Fibroblast of upper back skin (primary cell): Measurements from ENCODE around the gene PRR22.
A peak's percentile ranks its signal among the peaks of the same experiment; 100 is the strongest.
"Not testable (repeated sequence)": the region's sequence is repeated elsewhere in the genome, so short reads cannot be mapped to it uniquely, and the experiment has no call there.

Experiments
- DNase-seq: peaks from one replicate; pipeline ENCODE4 v3.0.0-alpha.2; 2013

PRR22 gene

DNA sequence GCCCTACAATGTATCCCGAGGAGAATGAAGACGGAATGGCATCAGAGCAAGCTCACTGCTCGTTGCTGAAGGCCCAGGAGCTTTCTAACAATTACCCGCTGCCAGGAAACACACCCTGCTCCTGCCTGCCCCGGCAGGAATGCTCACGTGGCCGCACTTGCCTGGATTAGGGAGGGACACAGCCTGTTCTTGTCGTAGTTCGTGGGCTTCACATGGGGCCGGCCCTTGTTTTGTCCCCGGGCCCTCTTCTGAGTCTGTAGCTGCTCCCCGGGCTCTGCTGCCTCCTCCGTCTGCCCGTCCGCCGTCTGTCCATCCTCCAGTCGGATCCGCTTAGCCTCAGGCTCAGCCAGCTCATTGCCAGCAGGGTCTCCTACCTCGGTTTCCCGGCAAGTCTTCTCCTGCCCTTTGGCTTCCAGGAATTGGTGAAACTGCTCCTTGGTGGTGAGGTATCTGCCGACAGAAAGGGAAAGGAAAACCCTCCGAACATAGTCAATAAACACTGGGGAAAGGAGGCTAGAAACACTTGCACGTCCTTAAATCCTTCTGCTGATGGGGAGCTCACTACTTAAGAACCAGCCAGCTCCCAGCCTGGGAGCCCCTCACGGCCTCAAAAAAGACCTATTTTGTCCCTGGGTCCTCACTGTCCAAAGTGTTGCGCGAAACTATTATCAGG lies 5.5 kb upstream of the PRR22 start:
- DNase-seq = no peak

- DNase-seq = no peak
Observed at GRCh38 chr19:5789351-5789761, 4.8 kb upstream of the PRR22 start.

DNA sequence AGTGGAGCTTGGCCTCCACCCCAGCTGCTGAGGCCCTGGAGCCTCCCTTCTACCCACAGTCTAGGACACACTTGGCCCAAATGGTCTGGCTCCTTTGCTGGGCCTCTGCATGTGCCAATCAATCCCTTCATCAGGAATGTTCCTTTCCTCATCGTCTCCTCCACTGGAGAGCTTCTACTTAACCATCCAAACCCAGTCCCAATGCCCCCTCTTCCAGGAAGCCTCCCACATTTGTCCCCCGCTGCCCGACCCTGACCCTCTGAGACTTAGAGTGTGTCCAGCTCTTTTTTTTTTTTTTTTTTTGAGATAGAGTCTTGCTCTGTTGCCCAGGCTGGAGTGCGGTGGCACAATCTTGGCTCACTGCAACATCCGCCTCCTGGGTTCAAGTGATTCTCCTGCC lies 3.9 kb upstream of the PRR22 start:
- DNase-seq = no peak

DNA sequence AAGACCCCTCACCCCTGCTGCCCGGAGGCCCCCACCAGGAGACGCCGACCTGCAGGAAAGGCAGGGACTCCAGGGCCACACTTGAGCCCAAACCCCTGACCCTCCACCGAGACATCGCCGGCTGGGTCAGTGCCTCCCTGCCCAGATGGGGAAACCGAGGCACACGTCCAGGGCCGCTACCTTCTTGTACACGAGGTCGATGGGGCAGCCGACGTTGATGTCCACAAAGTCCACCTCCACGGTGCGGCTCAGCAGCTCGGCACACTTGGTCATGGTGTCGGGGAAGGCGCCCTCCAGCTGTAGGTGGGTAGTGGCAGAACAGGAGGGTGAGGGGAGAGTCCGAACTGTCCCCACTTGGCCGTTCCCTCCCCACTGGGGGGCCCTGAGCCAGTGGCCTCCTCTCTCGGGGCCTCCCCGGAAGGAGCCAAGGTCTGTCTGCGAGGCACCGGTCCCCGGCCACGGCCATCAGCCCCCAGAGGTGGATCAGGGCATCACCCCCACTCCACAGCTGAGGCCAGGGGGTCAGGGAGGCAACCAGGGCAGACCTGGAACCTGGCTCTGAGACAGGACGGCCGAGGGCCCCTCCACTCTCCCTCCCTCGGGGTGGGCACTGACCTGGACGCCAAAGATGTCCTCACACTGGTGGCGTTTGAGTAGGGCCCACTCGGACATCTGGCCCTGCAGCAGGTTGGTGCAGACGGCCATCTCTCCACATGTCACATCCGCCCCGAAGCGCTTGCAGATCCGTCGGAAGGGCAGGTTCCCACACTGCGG lies 3.0 kb upstream of the PRR22 start:
- no peak for DNase-seq

DNA sequence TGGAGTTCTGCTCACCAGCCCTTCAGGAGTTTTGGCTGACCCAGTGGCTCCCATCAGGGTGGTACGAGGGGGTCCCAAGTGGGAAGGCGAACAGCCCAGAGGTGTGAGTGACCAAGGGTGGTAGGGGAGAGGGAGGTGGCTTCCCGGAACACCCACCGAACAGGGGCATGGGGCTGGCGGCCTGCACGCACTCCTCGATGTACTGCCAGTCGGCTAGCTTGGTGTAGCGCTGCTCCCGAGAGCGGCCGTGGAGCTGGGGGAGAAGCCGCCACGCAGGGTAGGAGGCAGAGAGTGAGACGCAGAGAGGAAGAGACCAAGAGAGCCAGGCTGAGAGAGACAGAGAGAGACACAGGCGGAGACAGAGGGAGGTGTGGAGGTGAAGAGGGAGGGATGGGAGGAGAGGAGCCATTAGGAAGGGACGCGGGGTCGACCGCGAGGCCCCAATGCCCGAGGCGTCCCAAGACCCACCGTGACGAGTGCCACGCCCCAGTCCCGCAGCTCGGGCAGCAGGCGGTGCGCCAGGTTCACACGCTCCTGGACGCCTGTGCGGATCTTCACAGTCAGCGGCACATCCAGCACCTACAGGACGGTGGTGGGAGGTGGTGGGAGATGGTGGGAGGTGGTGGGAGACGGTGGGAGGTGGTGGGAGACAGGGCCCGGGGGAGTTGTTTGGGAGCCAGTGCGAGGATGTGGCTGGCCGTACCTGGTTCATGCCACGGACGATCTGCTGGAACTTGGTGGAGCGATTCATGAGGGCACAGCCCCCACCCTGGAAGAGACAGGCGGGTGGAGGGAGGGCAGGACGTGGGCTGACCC lies 2.3 kb upstream of the PRR22 start:
- no peak for DNase-seq

DNA sequence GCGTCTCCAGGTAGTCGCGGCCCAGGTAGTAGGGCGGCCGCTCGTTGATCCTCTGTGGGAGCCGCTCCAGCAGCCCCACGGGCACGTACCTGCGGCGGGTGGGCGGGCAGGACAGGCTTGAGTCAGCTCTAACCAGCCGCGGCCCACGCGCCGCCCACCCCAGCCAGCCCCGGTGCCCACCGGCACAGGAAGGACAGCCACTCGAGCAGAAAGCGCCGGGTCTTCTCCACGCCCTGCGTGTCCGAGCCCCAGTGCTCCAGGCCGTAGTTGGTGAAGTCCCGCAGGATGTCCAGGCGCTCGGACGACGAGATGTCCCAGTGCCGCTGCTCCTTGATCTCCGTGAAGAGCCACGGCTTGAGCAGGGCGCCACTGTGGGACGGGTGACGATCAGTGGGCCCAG lies 877 bp upstream of the PRR22 start:
- DNase-seq = no peak

- DNase-seq = no peak
Observed at GRCh38 chr19:5782945-5783919, 1.3 kb downstream of the PRR22 start.

GRCh38 chr19:5782322-5782721 lies 2.2 kb downstream of the PRR22 start:
- DNase-seq = no peak

DNA sequence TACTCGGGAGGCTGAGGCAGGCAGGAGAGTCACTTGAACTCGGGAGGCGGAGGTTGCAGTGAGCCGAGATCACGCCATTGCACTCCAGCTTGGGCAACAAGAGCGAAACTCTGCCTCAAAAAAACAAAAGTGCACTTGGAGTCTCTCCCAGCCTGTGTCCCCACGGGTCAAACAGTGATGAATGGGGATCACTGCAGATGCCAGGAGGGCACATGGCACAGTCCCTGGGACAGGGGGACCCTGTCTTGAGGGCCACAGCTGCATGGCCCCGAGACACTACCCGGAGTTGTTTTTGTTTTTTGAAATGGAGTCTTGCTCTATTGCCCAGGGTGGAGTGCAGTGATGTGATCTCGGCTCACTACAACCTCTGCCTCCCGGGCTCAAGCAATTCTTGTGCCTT lies 3.6 kb downstream of the PRR22 start:
- DNase-seq = not testable (repeated sequence)

DNA sequence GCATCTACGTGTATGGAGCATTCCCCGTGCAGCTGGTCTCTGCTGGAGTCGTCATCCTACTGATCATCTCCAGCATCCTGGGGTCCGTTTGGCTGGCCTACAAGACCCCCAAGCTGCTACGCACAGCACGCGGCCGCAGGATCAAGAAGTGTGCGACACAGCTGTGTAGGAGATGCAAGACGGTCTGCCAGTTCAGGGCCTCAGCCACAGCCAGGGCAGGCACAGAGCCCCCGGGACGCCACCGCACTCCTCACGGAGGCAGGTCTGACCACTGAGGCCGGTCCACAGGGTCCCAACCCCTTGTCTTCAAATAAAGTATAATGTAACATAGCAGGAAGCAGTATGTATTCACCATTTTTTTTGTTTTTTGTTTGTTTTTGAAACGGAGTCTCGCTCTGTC lies 6.1 kb downstream of the PRR22 start:
- DNase-seq = no peak

DNA sequence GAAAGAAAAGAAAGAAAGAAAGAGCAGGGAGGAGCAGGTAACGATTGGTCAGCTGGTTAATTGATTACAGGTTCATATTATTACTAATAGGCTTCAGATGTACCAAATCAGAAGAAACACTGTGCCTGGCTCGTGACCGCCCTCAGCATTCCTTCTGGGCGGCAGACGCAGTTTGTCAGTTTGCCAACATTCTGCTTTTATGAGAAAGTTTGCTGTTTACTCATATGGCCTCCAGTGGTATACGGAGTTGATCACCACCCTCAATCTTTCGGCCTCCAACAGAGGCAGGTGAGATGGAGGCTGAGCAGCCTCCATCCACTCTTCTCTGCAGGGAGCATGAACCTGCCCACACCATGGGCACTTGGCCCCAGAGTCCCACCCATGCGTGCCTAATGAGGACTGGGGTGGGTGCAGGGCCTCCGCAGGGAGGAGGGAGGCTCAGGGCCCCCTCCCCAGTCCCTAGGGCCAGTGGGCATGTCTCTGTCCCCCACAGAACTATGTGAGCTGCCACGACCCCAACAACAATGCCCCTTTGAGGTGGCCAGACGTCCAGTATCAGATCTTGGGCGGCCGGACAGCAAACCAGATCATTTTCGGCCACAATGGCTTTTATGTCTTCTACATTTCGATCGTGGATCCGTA lies 8.8 kb downstream of the PRR22 start:
- peak; percentile 78 for DNase-seq

DNA sequence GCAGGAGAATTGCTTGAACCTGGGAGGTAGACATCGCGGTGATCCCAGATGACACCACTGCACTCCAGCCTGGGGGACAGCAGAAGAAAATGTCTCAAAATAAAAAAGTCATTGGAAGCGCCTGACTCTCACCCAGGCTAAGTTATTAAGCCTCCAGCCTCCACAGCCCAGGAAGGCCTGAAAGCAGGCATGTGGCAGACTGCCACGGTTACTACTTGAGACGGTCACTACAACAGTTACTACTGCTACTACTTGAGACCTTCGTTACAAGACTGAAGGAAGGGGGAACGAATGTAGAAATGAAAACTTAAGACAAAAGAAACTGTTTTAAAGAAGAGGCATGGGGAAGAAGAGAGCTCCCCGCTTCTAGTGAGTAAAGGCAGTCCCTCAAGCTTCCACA lies 9.6 kb downstream of the PRR22 start:
- no peak for DNase-seq

- no peak for DNase-seq
Observed at GRCh38 chr19:5773276-5773675, 11.3 kb downstream of the PRR22 start.

DNA sequence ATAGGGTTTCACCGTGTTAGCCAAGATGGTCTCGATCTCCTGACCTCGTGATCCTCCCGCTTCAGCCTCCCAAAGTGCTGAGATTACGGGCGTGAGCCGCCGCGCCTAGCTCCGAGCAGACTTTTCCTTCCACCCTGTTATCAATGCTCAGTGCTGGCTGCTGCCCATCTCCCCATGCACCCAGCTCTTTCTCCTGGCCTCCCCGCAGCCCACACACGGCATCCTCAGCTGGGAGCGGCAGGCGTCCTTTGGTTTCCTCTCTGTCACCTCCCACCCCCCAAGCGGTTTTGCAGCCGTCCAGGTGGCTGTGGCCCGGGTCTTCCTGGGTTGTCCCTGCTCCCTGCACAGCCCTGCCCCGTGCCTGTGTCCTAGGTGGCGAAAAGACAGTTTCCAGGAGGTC lies 12.1 kb downstream of the PRR22 start:
- no peak for DNase-seq

DNA sequence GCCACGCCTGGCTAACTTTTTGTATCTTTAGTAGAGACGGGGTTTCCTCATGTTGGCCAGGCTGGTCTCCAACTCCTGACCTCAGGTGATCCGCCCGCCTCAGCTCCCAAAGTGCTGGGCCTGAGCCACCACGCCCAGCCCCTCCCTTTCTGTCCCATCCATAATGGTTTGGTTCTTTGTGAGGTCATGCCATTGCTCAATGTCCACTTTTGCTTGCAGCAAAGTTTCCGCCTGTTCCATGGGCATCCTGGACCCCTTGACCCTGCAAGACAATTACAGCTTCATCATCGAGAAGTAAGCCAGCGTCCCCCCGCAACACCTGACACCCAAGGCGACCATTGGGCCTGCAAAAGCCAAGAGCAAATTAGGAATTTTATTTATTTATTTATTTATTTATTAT lies 16.6 kb downstream of the PRR22 start:
- DNase-seq = no peak

DNA sequence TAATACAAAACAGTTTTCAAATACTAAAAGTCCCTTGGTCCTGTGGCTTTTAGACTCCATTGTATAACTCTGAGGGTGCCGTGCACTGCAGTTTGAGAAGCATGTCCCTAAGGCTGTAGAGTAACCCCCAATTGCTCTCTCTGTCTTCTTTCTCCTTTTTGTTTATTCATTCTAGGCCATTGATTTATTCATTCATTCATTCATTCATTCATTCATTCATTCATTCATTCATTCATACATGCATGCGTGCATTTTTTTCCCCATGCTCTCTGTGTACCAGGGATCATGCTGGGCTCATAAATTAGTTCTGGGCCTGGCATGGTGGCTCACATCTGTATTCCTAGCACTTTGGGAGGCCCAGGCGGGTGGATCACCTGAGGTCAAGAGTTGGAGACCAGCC lies 19.3 kb downstream of the PRR22 start:
- no peak for DNase-seq

GRCh38 chr19:5762608-5763217 lies 21.8 kb downstream of the PRR22 start:
- no peak for DNase-seq

GRCh38 chr19:5753743-5754142 lies 30.8 kb downstream of the PRR22 start:
- DNase-seq = no peak

DNA sequence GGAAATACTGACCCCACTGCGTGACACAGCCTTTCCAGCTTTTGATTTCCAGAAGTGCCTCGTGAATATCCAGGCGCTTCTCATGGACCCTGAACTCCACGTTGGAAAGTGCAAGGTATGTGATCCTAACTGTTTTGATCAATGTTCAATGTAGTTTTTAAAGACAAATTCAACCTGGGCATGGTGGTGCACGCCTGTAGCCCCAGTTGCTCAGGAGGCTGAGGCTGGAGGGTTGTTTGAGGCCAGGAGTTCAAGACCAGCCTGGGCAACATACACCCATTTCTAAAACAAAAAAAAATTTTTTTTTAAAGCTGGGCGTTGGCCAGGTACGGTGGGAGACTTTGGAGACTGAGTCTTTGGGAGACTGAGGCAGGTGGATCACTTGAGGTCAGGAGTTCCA lies 32.8 kb downstream of the PRR22 start:
- no peak for DNase-seq

DNA sequence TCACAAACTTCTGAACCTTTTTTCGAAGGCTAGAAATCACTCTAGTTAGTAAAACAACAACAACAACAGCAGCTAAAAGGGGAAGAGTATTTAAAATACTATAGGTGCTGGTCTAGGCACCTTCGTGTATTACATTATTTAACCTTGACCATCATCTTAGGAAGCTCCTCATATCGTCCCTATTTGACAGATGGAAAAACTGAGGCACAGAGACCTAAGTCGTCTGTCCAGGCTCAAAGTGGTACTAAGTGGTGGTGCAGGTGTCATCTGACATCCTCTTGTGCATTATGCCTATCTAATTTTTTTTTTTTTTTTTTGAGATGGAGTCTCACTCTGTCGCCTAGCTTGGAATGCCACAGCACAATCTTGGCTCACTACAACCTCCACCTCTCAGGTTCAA lies 35.0 kb downstream of the PRR22 start:
- DNase-seq = no peak

- DNase-seq = not testable (repeated sequence)
Observed at GRCh38 chr19:5748920-5749319, 35.6 kb downstream of the PRR22 start.

DNA sequence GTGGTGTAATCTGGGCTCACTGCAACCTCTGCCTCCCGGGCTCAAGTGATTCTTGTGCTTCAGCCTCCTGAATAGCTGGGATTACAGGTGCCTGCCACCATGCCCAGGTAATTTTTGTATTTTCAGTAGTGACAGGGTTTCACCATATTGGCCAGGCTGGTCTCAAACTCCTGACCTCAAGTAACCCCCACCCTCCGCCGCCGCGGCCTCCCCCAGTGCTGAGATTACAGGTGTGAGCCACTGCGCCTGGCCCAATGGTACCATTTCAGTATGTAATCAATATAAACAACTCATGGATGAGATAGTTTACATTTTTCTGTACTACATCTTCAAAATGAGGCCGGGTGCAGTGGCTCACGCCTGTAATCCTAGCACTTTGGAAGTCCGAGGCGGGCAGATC lies 39.5 kb downstream of the PRR22 start:
- not testable (repeated sequence) for DNase-seq
